Measurements from ENCODE around the gene COL26A1. TPM values are rescaled to one million over a fixed set of nuclear protein-coding genes. Genes with fewer than 3 reads are reported as not detected.
A peak's percentile ranks its signal among the peaks of the same experiment; 100 is the strongest.

The COL26A1 gene
- total RNA-seq, 3 donors from 2014 or later (not counting 1 experiment from before 2014, with no cell fraction given), result 0.16 TPM; not detected in 2

DNA sequence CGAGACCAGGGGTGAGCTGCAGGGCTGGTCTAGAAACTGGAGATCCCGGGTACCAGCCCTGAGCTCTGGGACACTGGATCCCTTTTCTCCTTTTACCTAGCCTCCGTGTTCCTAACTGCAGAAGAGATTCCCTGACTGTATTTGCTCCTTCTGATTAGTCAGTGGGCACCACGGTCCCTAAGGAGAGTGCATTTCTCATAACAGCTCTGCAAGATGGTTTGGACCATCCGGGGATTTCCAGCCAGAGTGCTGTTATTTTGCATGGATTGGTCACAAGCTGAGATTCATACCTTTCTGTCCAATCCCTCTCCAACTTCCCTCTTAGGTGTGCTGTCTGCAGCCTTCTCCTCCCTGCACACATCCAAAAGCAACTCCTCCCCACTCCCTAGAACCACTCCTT lies 143.9 kb downstream of the COL26A1 start:
- TF ChIP-seq, protein P1, sequence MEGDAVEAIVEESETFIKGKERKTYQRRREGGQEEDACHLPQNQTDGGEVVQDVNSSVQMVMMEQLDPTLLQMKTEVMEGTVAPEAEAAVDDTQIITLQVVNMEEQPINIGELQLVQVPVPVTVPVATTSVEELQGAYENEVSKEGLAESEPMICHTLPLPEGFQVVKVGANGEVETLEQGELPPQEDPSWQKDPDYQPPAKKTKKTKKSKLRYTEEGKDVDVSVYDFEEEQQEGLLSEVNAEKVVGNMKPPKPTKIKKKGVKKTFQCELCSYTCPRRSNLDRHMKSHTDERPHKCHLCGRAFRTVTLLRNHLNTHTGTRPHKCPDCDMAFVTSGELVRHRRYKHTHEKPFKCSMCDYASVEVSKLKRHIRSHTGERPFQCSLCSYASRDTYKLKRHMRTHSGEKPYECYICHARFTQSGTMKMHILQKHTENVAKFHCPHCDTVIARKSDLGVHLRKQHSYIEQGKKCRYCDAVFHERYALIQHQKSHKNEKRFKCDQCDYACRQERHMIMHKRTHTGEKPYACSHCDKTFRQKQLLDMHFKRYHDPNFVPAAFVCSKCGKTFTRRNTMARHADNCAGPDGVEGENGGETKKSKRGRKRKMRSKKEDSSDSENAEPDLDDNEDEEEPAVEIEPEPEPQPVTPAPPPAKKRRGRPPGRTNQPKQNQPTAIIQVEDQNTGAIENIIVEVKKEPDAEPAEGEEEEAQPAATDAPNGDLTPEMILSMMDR (IDR thresholded peaks at IDR 0.05), result no peak
- H3K4me3 ChIP-seq (ENCODE audit: low read length), result no peak overlapping the region
- no peak overlapping the region for H3K4me3 Mint-ChIP-seq
- peaks cover 16 to 19% of the 10 kb centered on the region in 2 donors for H3K27me3 Mint-ChIP-seq (ENCODE audit: low read depth in 2 of 2)
- peaks cover 18% of the 10 kb centered on the region for H3K4me1 ChIP-seq (ENCODE audit: control insufficient read depth, insufficient read depth, low read length)
- H3K36me3 ChIP-seq (ENCODE audit: control insufficient read depth, insufficient read depth, low read length), result no peaks in the 10 kb centered on the region
- no peaks in the 10 kb centered on the region for H3K36me3 Mint-ChIP-seq
- H3K9me3 Mint-ChIP-seq, result no peaks in the 10 kb centered on the region
- H3K9me3 ChIP-seq (ENCODE audit: control insufficient read depth, insufficient read depth, low read length), result no peaks in the 10 kb centered on the region
- ATAC-seq (no peak), DNase-seq (no peak)
- intact Hi-C loops (cut with micrococcal nuclease), result no loop called here
- H3K4me1 Mint-ChIP-seq, result peaks cover 7 to 13% of the 10 kb centered on the region in 2 donors
- no peaks in the 10 kb centered on the region for H3K27me3 ChIP-seq (ENCODE audit: control insufficient read depth, insufficient read depth, low read length)
- no peak overlapping the region for H3K27ac ChIP-seq (ENCODE audit: low read length)
- no peak overlapping the region for H3K27ac Mint-ChIP-seq
- 82% methylated on average over 5 of the region's 5 CpGs for WGBS (ENCODE audit: insufficient coverage)

DNA sequence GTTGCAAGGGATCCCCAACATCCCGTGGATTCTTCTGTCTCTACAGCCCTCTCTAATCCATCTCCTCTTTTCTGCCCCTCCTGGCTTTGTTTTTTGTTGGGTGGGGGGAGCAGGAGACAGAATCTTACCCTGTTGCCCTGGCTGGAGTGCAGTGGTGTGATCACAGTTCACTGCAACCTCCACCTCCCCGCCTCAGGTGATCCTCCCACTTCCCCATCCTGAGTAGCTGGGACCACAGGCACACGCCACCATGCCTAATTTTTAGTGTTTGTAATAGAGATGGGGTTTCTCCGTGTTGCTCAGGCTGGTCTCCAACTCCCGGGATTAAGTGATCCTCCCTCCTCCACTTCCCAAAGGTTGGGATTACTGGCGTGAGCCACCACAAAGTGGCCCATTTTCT lies 144.7 kb downstream of the COL26A1 start:
- Histone ChIP-seq H3K4me1 (ENCODE audit: control insufficient read depth, insufficient read depth, low read length) (peaks cover 18% of the 10 kb centered on the region), H3K27me3 (ENCODE audit: control insufficient read depth, insufficient read depth, low read length) (no peaks in the 10 kb centered on the region), H3K27ac (ENCODE audit: low read length) (no peak overlapping the region), H3K4me3 (ENCODE audit: low read length) (no peak overlapping the region), H3K9me3 (ENCODE audit: control insufficient read depth, insufficient read depth, low read length) (no peaks in the 10 kb centered on the region), H3K36me3 (ENCODE audit: control insufficient read depth, insufficient read depth, low read length) (no peaks in the 10 kb centered on the region)
- DNase-seq (no peak), ATAC-seq (no peak)
- TF ChIP-seq, protein P1 (IDR thresholded peaks at IDR 0.05), result no peak
- WGBS (ENCODE audit: insufficient coverage), result 23% methylated on average over 3 of the region's 6 CpGs
- Mint-ChIP-seq H3K27ac (no peak overlapping the region), H3K27me3 (ENCODE audit: low read depth in 2 of 2) (peaks cover 16 to 19% of the 10 kb centered on the region in 2 donors), H3K9me3 (no peaks in the 10 kb centered on the region), H3K36me3 (no peaks in the 10 kb centered on the region), H3K4me3 (no peak overlapping the region), H3K4me1 (peaks cover 7 to 13% of the 10 kb centered on the region in 2 donors)
- intact Hi-C loops (cut with micrococcal nuclease), result no loop called here

DNA sequence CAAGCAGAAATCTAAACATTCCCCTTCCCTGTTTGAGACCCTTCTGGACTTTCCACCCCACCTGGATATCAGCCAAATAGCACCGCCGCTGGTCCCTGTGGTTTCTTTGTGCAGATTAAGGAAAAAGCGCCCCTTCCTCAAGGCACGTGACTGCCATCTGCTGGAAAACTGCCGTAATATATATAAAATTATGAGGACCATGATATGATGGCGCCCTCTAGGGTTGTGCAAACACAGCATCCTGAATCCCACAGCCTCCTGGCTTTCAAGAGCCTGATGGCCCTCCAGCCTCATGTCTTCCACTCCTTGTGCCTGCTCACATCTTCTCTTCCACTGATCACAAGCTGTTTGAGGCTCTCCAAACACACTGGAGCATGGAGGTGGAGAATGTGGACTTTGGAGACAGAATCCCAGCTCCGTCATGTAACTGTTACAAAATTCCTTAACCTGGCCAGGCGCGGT lies 145.1 kb downstream of the COL26A1 start:
- TF ChIP-seq, protein P1 (IDR thresholded peaks at IDR 0.05), result peak; percentile 34
- Histone ChIP-seq H3K27ac (ENCODE audit: low read length) (no peak overlapping the region), H3K9me3 (ENCODE audit: control insufficient read depth, insufficient read depth, low read length) (no peaks in the 10 kb centered on the region), H3K27me3 (ENCODE audit: control insufficient read depth, insufficient read depth, low read length) (no peaks in the 10 kb centered on the region), H3K4me1 (ENCODE audit: control insufficient read depth, insufficient read depth, low read length) (peaks cover 18% of the 10 kb centered on the region), H3K4me3 (ENCODE audit: low read length) (no peak overlapping the region), H3K36me3 (ENCODE audit: control insufficient read depth, insufficient read depth, low read length) (no peaks in the 10 kb centered on the region)
- Mint-ChIP-seq H3K9me3 (no peaks in the 10 kb centered on the region), H3K36me3 (no peaks in the 10 kb centered on the region), H3K27me3 (ENCODE audit: low read depth in 2 of 2) (peaks cover 16 to 19% of the 10 kb centered on the region in 2 donors), H3K4me1 (peaks cover 7 to 13% of the 10 kb centered on the region in 2 donors), H3K27ac (no peak overlapping the region), H3K4me3 (no peak overlapping the region)
- peak in 1 of 2 donors; percentile 61 for DNase-seq
- ATAC-seq, result no peak
- intact Hi-C loops (cut with micrococcal nuclease), result no loop called here
- 32% methylated on average over 8 of the region's 9 CpGs for WGBS (ENCODE audit: insufficient coverage)

DNA sequence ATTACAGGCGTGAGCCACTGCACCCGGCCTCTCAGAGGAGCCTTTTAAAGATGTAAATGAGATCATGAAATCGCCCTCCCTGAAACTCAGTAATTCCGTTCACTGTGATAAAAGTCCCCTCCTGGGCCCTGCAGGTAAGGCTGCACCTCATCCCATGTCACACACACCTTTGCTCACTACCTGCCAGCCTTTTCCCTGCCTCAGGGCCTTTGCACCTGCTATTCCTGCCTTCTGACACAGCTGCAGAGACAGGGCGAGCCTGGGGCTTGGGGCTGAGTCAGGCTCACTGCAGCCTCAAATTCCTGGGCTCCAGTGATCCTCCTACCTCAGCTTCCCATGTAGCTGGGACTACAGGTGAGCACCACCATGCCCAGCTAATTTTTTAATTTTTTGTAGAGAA lies 147.6 kb downstream of the COL26A1 start:
- WGBS (ENCODE audit: insufficient coverage), result 79% methylated on average over 5 of the region's 5 CpGs
- intact Hi-C loops (cut with micrococcal nuclease), result no loop called here
- H3K9me3 ChIP-seq (ENCODE audit: control insufficient read depth, insufficient read depth, low read length), result no peaks in the 10 kb centered on the region
- H3K27me3 ChIP-seq (ENCODE audit: control insufficient read depth, insufficient read depth, low read length), result no peaks in the 10 kb centered on the region
- no peak overlapping the region for H3K27ac ChIP-seq (ENCODE audit: low read length)
- no peaks in the 10 kb centered on the region for H3K36me3 Mint-ChIP-seq
- H3K27me3 Mint-ChIP-seq (ENCODE audit: low read depth in 2 of 2), result peaks cover 16 to 19% of the 10 kb centered on the region in 2 donors
- H3K4me1 ChIP-seq (ENCODE audit: control insufficient read depth, insufficient read depth, low read length), result peaks cover 10% of the 10 kb centered on the region
- peaks cover 7 to 13% of the 10 kb centered on the region in 2 donors for H3K4me1 Mint-ChIP-seq
- no peak for ATAC-seq
- H3K27ac Mint-ChIP-seq, result no peak overlapping the region
- TF ChIP-seq, protein P1 (IDR thresholded peaks at IDR 0.05), result no peak
- H3K4me3 Mint-ChIP-seq, result no peak overlapping the region
- no peak overlapping the region for H3K4me3 ChIP-seq (ENCODE audit: low read length)
- no peak for DNase-seq
- H3K9me3 Mint-ChIP-seq, result no peaks in the 10 kb centered on the region
- H3K36me3 ChIP-seq (ENCODE audit: control insufficient read depth, insufficient read depth, low read length), result no peaks in the 10 kb centered on the region
